Natural killer cell treated with Interleukin-12 subunit alpha and Interleukin-12 subunit beta and Interleukin-15 and Interleukin-18, amount 100 ng/mL, for 72 hours (primary cell): Measurements from ENCODE around the gene ASPA. TPM values are rescaled to one million over a fixed set of nuclear protein-coding genes. Genes with fewer than 3 reads are reported as not detected.

Experiments
- ATAC-seq, 2 donors: fragments of 150-1000 bp; cut with Tn5 transposase in 1 of 2; sonication (Bioruptor Pico), chemical (Tn5 transposase) in 1 of 2; 2 replicates each; pipeline ENCODE4 v1.10.0; 2021
- DNase-seq: peaks from one replicate; pipeline ENCODE4 v3.0.0; 2022; ENCODE audit warnings: low spot score
- H3K27ac Mint-ChIP-seq, 2 donors: 1 replicate in 1 of 2; 2 replicates in 1 of 2; pipeline ENCODE4 v1.8.0; 2022; ENCODE audit warnings: mixed read lengths in 2 of 2, mild to moderate bottlenecking in 1 of 2, moderate library complexity in 1 of 2
- H3K27me3 Mint-ChIP-seq, 2 donors: 1 replicate in 1 of 2; 2 replicates in 1 of 2; pipeline ENCODE4 v1.8.0; 2022; ENCODE audit warnings: mixed read lengths in 2 of 2
- H3K36me3 Mint-ChIP-seq: one replicate; pipeline ENCODE4 v1.8.0; 2022; ENCODE audit warnings: mixed read lengths
- H3K4me1 Mint-ChIP-seq, 2 donors: 1 replicate in 1 of 2; 2 replicates in 1 of 2; pipeline ENCODE4 v1.8.0; 2022; ENCODE audit warnings: low read depth in 2 of 2, mixed read lengths in 2 of 2, mild to moderate bottlenecking in 1 of 2
- H3K4me3 Mint-ChIP-seq: one replicate; pipeline ENCODE4 v1.8.0; 2022; ENCODE audit warnings: mixed read lengths
- H3K9me3 Mint-ChIP-seq: 2 replicates; pipeline ENCODE4 v1.8.0; 2022; ENCODE audit warnings: mixed read lengths
- total RNA-seq, 2 donors: library from RNA; stranded (reverse); gene quantifications; one replicate each; pipeline ENCODE4 v1.2.3, GENCODE V29; 2022

ASPA gene
- total RNA-seq, 2 donors from 2014 or later: not detected

DNA sequence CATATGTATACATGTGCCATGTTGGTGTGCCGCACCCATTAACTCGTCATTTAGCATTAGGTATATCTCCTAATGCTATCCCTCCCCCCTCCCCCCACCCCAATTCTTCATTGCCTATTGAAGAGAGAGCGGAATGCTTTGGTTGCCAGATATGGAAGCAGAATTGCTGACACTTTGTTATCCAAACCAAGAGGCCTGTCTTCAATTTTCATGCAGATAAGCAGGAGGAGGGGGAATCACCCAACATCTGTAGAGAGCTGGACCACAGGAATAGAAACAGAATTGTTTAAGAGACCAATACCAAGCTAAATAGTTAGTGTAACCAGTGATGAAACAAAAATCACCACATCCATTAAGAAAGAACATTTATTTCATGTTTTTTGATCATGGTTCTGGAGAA, 7.1 kb downstream of the ASPA start:
- H3K4me3 Mint-ChIP-seq: no peak overlapping the region
- ATAC-seq (no peak), DNase-seq (no peak)
- H3K27ac Mint-ChIP-seq: no peak overlapping the region
- H3K9me3 Mint-ChIP-seq: no peaks in the 10 kb centered on the region
- H3K27me3 Mint-ChIP-seq: peaks cover 16 to 47% of the 10 kb centered on the region in 2 donors
- H3K4me1 Mint-ChIP-seq: no peaks in the 10 kb centered on the region
- no peaks in the 10 kb centered on the region for H3K36me3 Mint-ChIP-seq

DNA sequence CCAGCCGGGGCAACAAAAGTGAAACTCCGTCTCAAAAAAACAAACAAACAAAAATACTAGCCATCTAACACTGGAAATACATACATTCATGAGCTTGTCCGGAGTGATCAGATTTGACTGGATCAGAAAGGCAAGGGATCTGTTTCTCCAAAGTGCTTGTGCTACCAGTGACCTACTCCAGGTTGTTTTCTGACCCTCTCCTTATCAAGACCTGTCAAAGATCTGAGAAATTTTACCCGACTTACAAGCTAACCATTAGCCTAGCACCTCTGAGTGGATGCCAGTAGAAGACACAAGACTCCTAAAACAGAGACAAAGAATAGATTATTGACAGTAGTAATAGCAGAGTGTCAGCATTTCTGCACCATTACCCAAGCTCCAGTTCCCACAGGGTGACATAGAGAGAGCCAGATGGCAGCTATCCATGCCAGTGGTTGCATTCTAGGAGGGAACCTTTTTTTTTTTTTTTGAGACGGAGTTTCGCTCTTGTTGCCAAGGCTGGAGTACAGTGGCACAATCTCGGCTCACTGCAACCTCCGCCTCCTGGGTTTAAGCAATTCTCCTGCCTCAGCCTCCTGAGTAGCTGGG, 9.8 kb downstream of the ASPA start:
- DNase-seq (no peak), ATAC-seq (no peak)
- Mint-ChIP-seq H3K27ac (no peak overlapping the region), H3K4me1 (no peaks in the 10 kb centered on the region), H3K4me3 (no peak overlapping the region), H3K36me3 (no peaks in the 10 kb centered on the region), H3K9me3 (no peaks in the 10 kb centered on the region), H3K27me3 (peaks cover 21 to 58% of the 10 kb centered on the region in 2 donors)

- Mint-ChIP-seq H3K36me3 (no peaks in the 10 kb centered on the region), H3K4me3 (no peak overlapping the region), H3K4me1 (no peaks in the 10 kb centered on the region), H3K27ac (no peak overlapping the region), H3K27me3 (peaks cover 0 to 28% of the 10 kb centered on the region in 2 donors), H3K9me3 (no peaks in the 10 kb centered on the region)
- ATAC-seq (no peak), DNase-seq (no peak)
Measured at GRCh38 chr17:3497101-3497500, 21.3 kb downstream of the ASPA start.

GRCh38 chr17:3501344-3501743, 25.5 kb downstream of the ASPA start:
- Mint-ChIP-seq H3K4me1 (no peaks in the 10 kb centered on the region), H3K9me3 (no peaks in the 10 kb centered on the region), H3K27me3 (peaks cover 2 to 9% of the 10 kb centered on the region in 2 donors), H3K27ac (no peak overlapping the region), H3K36me3 (no peaks in the 10 kb centered on the region), H3K4me3 (no peak overlapping the region)
- no peak for DNase-seq
- ATAC-seq: no peak

DNA sequence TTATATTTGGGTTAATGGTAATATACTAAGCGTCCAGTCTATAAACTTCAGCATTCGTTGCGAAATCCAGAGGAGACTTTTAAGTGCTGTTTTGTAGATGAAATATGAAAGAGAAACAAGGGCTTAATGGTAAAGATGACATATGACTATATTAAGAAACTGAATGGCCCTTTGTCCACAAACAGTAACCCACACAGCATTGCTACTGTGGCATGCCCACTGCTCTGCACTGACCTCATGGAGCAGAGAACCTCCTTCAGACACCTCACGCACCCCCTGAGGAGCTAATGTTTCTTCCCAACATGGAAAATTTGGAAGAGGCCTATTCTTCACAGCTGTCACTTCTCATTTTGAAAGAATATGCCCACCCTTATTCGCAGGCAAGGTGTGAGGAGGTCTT, 26.7 kb downstream of the ASPA start:
- Mint-ChIP-seq H3K4me1 (no peaks in the 10 kb centered on the region), H3K9me3 (no peaks in the 10 kb centered on the region), H3K36me3 (no peaks in the 10 kb centered on the region), H3K4me3 (no peak overlapping the region), H3K27ac (no peak overlapping the region), H3K27me3 (peaks cover 2 to 7% of the 10 kb centered on the region in 2 donors)
- ATAC-seq (no peak), DNase-seq (no peak)

DNA sequence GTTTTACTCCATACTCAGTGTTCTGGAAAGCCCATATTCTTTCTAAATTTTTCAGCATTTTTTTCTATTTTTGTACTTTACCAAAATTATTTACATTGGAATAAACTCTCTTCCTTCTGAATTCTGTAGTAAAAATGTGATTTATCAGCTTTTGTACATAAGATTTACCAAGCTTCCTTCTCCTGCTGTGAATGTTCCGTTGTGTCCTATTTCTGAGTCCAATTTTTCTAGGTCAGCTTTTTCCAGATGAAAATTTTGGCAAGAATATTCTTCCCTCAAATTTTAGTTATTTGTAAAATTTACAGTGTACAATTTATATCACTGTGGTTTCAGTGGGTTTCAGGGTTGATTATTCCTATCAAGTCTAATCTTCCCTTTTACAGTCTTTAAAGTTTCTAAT, 27.5 kb downstream of the ASPA start:
- Mint-ChIP-seq H3K36me3 (no peaks in the 10 kb centered on the region), H3K4me3 (no peak overlapping the region), H3K27ac (no peak overlapping the region), H3K27me3 (peaks cover 2 to 7% of the 10 kb centered on the region in 2 donors), H3K4me1 (no peaks in the 10 kb centered on the region), H3K9me3 (no peaks in the 10 kb centered on the region)
- ATAC-seq: no peak
- no peak for DNase-seq

DNA sequence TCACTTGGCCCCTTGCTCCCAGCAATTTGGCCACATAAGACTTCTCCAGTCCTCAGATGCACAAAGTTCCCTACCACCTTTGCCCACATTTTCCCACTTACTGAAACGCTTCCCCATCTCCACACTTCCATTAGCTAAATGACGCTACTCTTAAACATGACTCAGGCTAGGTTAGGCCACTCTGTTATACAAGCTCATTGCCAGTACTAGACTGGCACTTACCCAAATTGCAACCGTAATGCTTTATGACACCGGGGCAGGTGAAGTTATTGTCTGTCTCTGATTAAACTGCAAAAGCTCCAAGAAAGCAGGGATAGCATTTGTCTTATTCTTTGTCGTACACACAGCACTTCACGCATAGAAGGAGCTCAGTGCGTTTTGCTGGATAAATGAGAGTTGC, 29.2 kb downstream of the ASPA start:
- no peak for DNase-seq
- Mint-ChIP-seq H3K27ac (no peak overlapping the region), H3K9me3 (no peaks in the 10 kb centered on the region), H3K4me1 (no peaks in the 10 kb centered on the region), H3K36me3 (no peaks in the 10 kb centered on the region), H3K27me3 (peaks cover 2 to 7% of the 10 kb centered on the region in 2 donors), H3K4me3 (no peak overlapping the region)
- no peak for ATAC-seq

GRCh38 chr17:3506054-3506453, 30.3 kb downstream of the ASPA start:
- no peak for ATAC-seq
- H3K4me1 Mint-ChIP-seq: no peaks in the 10 kb centered on the region
- peak overlapping the region in 1 of 2 donors; percentile 19 for H3K27ac Mint-ChIP-seq
- H3K36me3 Mint-ChIP-seq: no peaks in the 10 kb centered on the region
- no peaks in the 10 kb centered on the region for H3K9me3 Mint-ChIP-seq
- DNase-seq: no peak
- H3K27me3 Mint-ChIP-seq: peaks cover 2% of the 10 kb centered on the region in 2 donors
- no peak overlapping the region for H3K4me3 Mint-ChIP-seq

GRCh38 chr17:3507071-3507470, 31.3 kb downstream of the ASPA start:
- no peak overlapping the region for H3K4me3 Mint-ChIP-seq
- ATAC-seq (no peak), DNase-seq (no peak)
- H3K36me3 Mint-ChIP-seq: peaks cover 7% of the 10 kb centered on the region
- no peaks in the 10 kb centered on the region for H3K4me1 Mint-ChIP-seq
- H3K27me3 Mint-ChIP-seq: peaks cover 0 to 2% of the 10 kb centered on the region in 2 donors
- H3K27ac Mint-ChIP-seq: no peak overlapping the region
- no peaks in the 10 kb centered on the region for H3K9me3 Mint-ChIP-seq

DNA sequence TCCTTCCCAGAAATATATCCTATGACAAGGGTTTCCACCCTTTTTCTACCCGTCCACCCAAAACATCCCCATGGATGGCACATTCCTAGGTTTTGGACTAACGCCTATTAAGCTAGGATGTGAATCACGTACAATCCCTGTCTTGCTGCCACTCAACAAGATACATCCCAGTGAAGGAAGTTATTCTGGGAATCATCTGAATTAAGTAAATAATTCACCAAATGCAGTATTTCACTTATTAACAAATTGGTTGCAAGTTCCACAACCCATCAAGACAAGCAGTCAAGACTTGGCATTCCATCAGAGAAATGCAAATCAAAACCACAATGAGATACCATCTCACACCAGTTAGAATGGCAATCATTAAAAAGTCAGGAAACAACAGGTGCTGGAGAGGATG, 32.1 kb downstream of the ASPA start:
- Mint-ChIP-seq H3K4me3 (no peak overlapping the region), H3K9me3 (no peaks in the 10 kb centered on the region), H3K4me1 (no peaks in the 10 kb centered on the region), H3K27me3 (peaks cover 0 to 2% of the 10 kb centered on the region in 2 donors), H3K27ac (no peak overlapping the region), H3K36me3 (peaks cover 7% of the 10 kb centered on the region)
- ATAC-seq (no peak), DNase-seq (no peak)

GRCh38 chr17:3510090-3510489, 34.3 kb downstream of the ASPA start:
- no peaks in the 10 kb centered on the region for H3K9me3 Mint-ChIP-seq
- no peak overlapping the region for H3K27ac Mint-ChIP-seq
- DNase-seq: no peak
- no peak for ATAC-seq
- H3K4me1 Mint-ChIP-seq: peaks cover 6 to 8% of the 10 kb centered on the region in 2 donors
- H3K27me3 Mint-ChIP-seq: peaks cover 0 to under 1% of the 10 kb centered on the region in 2 donors
- H3K4me3 Mint-ChIP-seq: no peak overlapping the region
- peaks cover 7% of the 10 kb centered on the region for H3K36me3 Mint-ChIP-seq

- peaks cover 7% of the 10 kb centered on the region for H3K36me3 Mint-ChIP-seq
- no peak overlapping the region for H3K27ac Mint-ChIP-seq
- peaks cover 12 to 19% of the 10 kb centered on the region in 2 donors for H3K4me1 Mint-ChIP-seq
- H3K9me3 Mint-ChIP-seq: no peaks in the 10 kb centered on the region
- ATAC-seq (no peak), DNase-seq (no peak)
- no peak overlapping the region for H3K4me3 Mint-ChIP-seq
- H3K27me3 Mint-ChIP-seq: no peaks in the 10 kb centered on the region
Measured at GRCh38 chr17:3511852-3512504, 36.2 kb downstream of the ASPA start.

DNA sequence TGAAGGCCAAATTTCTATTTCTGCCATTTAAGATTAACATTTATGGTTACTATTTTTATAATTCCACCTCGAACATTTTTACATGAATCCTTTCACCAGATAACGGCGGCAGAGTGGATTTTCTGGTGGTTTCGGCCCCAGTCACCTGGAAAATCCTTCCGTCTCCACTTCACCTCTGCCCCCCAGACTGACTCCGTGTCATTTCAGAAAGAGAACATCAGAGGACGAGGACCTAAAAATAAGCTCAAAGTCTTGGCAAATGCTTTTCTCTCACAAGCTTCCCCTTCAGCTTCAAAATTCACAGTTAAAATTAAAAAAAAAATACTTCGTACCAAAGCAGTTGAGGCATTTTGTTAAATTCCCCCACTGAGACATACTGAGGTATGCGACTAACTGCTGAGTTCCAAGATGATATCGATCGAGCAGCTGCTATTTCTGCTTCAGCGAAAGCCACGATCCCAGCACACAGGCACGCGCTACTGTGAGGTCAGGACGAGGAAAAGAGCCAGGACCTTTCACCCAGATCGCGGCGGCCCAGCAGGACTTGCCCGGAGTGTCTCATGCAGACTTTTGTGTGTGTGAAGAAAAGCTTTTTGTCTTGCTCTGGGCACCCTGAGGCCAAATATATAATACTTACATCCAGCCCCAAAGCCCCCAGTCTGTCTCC, 36.8 kb downstream of the ASPA start:
- Mint-ChIP-seq H3K27me3 (no peaks in the 10 kb centered on the region), H3K9me3 (no peaks in the 10 kb centered on the region), H3K4me1 (peaks cover 12 to 19% of the 10 kb centered on the region in 2 donors), H3K36me3 (peaks cover 7% of the 10 kb centered on the region), H3K4me3 (no peak overlapping the region), H3K27ac (no peak overlapping the region)
- DNase-seq (no peak), ATAC-seq (no peak)

- no peak overlapping the region for H3K4me3 Mint-ChIP-seq
- H3K27me3 Mint-ChIP-seq: no peaks in the 10 kb centered on the region
- H3K9me3 Mint-ChIP-seq: no peaks in the 10 kb centered on the region
- peaks cover 7% of the 10 kb centered on the region for H3K36me3 Mint-ChIP-seq
- H3K4me1 Mint-ChIP-seq: peaks cover 12 to 19% of the 10 kb centered on the region in 2 donors
- H3K27ac Mint-ChIP-seq: no peak overlapping the region
- no peak for DNase-seq
- ATAC-seq: no peak
Measured at GRCh38 chr17:3513305-3514035, 37.7 kb downstream of the ASPA start.
